HG03571 (cell line): Measurements from ENCODE around the gene SH3BP5.

ENCODE experiments used
- ATAC-seq: cut with Tn5 transposase; IDR thresholded peaks from one replicate; pipeline ENCODE4 v1.9.1; 2021; ENCODE audit not compliant: unreplicated experiment

The SH3BP5 gene

DNA sequence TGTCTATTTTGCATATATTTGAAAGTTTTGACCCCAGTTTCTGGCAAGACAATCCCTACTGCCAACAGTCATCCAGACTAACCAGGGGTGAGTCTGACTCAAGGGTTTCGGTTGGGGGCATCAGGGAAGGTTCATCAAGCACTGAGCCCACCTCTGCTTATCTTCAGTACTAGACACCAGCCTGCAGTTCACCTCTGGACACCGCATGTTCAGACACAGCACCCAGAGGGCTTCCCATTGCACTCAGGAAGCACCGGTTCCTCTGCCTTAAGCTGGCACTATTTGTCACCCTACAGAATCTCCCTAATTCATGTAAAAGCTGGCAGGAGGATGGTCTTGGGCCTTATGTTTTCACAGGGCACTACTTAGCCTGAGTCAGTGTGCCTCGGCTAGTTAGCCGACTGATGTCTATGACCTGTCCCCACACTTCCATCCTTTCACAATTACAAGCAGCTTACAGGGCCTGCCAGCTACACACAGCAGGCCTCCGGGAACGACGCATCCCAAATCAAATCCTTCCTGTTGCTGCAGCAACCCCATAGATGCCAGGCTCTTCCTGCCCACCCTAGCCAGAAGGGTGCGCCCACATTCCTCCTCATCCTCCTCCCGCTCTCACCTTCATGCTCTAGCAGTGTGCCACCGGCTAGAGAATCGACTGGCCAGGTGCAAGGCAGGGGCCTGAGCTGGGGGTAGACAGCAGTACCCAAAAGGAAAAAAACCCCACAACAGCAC lies 52.5 kb downstream of the SH3BP5 start:
- no peak for ATAC-seq

DNA sequence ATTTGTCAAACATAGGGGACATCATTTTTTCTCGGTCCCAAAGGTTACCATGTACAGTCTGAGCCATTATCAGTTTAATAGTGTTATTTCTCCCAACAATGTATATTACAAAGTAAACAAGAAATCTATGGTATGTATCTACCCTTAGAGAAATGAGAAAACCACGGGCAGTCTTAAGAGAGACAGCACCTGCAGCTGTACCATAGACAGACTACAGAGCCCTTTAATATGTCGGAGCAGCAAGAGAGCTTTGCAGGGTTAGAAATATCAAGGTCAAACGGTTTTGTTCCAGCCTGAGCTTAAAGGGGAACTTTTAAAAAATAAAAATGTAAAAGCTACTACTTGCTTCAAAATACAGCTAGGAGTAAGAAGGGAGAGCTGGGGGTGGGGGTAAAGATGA lies 53.2 kb downstream of the SH3BP5 start:
- ATAC-seq, result no peak

GRCh38 chr3:15277861-15278500 lies 54.4 kb downstream of the SH3BP5 start:
- ATAC-seq, result no peak

DNA sequence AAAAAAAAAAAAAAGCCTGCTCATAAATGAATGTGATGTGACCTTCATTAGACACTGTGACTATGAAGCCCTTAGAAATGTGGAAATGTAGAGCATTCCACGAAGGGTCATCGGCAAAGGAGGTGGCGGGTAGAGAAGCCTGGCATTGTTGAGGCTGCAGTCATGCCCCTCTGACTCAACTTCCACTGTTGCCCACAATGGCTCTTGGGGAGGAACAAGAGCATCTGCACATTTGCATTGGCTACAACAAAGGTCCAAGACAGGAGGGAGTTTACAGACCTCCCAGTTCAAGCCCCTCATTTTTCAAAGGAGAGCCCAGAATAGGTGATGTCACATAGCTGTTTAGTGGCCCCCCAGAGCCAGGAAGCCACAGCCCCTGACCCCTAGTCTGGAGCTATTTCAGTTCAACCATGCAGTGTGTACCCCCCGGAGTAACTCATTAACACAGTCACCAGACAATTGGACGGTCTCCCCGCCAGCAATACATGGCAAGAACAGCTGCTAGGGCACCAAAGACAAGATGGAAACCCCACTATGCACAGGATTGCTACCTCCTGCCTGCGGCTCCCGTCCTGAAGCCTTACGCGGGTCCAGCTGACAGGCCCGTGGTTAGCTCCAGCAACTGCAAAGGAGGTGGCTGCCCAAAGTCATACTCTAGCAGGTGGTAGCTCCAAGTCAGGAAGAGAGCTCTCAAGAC lies 56.2 kb downstream of the SH3BP5 start:
- no peak for ATAC-seq

- no peak for ATAC-seq
These were observed 59.2 kb downstream of the SH3BP5 start for GRCh38 chr3:15273227-15273626.

- no peak for ATAC-seq
These were observed 59.8 kb downstream of the SH3BP5 start for GRCh38 chr3:15272426-15273196.

DNA sequence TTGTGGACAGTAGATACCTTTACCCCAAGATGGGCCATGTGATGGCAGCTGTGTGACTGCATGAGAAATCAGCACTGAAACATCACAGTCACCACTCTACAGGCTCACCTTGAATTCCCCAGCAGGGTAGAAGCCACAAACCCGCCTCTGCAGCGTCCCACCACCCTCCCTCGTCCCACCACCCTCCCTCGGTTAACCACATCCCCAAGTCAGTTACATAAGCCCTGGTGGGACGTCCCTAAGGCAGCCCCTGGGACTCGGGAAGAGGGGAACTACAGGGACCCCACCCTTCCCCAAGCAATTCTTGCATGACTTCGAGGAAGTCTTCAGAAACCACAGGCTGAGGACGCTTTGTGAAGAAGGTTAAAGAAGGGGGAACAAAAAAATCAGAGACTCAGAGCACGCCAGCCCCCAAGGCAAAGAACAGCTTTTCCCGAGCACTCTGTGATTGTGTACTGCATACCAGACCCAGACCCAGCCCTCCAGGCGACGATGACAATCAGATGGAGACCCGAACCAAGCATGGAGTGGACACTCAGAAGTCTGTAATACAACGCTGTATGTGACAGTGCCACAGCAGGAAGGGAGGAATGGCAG lies 60.5 kb downstream of the SH3BP5 start:
- peak; percentile 56 for ATAC-seq

- ATAC-seq, result no peak
These were observed 61.4 kb downstream of the SH3BP5 start for GRCh38 chr3:15271030-15271429.

GRCh38 chr3:15269091-15269989 lies 63.0 kb downstream of the SH3BP5 start:
- ATAC-seq, result peak; percentile 47

- ATAC-seq, result peak; percentile 44
These were observed 64.3 kb downstream of the SH3BP5 start for GRCh38 chr3:15268033-15268631.

DNA sequence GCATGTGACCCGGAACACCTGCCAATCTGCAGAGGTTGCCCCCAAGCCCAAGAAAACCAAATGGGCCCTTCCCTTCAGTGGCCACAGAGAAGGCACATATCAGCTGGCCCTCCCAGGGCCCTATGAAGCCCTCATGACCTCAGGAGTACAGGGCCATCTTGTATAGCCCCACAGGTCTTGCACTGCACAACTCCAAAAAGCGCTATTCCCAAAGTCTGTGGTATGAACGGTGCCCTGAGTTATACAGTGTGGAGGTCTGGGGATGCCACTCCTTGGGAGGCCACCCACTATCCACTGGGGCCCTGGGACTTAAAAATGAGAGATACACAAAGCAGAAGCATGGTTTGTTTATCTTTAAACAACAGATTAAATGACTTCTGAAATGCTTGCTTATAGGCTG lies 64.9 kb downstream of the SH3BP5 start:
- ATAC-seq, result no peak

DNA sequence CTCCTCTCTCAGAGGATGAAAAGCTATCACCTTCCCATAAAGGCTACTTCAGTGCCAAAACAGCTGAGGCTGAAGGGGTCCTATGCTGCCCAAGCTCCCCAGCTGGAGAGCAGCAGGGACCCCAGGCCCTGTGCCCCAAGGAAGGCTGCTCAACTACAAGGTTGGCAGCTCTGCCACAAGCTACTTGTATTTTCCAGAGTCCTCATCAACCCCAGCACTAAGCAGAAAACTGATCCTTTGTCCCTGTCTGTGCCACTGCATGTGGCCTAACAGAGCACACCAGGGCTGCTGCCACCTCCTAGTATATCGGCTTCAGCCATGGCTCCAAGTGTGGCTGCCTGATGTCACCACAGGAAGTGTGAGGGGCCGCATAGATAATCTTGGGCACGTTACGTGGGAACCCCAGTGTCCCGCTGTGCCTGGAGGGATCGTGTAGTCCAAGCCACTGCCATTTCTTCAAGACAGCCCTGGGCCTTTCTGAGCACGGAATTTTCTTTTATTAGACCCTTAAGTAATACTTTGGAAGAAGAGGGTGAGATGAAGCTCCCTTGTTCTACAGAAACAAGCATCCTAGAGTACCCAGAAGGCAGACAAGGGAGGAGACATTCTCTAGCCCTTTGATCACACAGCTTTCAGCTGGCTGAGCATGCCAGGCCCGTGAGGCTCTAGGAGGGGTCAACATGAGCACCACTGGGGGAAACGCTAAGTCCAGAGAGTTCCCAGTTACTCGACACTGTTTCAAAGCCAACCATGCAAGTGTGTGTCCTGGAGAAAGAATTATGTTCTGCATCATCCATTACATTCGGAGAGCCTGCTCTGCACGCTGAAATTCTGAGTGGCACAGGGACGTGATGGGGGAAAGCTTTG lies 65.6 kb downstream of the SH3BP5 start:
- ATAC-seq, result no peak

DNA sequence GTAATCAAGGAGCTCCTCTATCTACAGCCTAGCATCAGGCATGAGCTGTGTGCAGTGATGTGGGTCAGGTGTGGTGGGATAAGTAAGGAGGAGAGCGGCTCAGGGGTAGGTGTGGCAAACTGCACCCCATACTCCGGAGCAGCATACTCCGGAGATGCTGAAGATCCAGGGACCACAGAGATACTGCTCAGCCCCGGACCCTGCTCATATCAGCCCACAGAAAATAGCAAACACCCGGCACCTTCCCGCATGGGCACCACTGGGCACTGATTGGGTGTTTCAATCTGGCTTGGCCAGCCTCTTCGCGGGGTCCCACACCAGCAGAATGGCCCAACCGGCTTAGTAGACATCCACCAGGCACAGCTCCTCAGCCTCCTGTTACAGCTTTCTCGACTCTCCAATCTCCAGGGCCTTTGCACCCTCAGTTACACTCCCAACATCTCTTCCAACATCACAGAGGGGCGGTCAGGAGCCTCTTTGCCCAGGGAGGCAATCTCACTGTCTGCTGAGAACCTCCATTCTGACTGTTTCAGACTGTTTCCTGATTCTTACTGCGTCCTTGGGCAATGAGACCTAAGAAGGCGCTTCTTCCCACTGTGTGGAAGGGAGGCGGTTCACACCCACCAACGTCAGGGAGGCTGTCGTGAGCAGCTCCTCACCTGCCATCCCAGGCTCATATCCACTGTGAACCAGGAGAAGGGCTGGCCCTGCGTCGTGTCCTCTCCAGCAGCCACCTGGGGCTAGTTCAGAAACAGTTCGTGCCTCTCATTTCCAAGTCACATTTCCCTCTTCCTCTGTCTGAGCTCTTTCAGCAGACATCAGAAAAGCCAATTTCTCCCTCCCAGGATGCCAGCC lies 66.5 kb downstream of the SH3BP5 start:
- no peak for ATAC-seq

- ATAC-seq, result no peak
These were observed 67.9 kb downstream of the SH3BP5 start for GRCh38 chr3:15264486-15264885.

- no peak for ATAC-seq
These were observed 68.5 kb downstream of the SH3BP5 start for GRCh38 chr3:15263926-15264325.

DNA sequence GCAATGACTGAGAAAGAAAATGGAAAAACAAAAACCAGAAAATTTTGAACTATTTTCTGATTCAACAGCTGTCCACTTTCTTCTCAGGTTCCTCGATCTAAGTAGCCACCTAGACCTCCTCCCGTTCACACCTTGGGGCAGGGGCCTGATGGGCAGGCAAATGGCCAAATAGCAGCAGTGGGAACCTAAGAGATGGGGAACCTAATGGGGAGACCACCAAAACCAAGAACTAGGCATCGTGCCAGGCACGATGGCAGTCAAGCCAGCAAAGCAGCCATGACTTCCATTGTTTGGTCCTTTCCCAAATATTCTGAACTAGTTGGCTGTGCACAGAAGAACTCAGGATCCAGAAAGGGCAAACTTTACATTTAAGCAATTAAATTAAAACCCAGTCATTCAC lies 69.3 kb downstream of the SH3BP5 start:
- no peak for ATAC-seq

DNA sequence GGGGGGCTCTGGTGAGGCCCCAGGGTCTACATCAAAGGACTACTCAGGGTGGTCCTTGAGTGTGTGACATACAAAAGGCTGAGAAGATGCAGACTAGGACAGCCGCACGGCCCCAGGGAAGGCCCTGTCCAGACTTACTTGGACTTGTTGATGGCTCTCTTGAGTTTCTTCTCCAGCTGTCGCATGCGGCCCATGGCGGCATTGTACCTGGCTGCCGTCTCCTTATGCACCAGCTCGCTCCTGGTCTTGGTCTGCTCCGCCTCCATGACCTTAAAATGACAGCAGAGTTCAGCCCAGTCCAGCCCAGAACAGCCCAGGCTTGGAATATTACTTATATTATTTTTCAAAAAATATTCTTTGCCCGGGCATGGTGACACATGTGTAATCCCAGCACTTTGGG lies 70.4 kb downstream of the SH3BP5 start:
- no peak for ATAC-seq

DNA sequence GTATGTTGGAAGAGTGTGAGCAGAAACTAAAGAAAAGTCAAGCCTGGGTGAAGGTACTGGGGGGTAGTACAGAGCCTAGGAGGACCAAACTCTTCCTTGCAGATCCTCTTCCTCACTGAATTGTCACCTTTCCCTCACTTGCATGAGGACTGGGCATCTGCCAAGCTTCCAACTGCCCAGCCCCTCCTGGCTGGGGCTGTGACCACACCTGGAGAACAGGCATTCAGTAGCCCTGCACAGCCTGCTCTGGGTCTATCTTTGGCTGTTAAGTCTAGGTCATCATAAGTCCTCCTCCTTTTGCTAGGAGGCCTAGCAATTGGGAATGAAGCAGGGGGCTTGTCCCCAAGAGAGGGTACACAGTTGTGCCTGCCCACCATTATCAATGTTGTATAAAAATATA lies 71.1 kb downstream of the SH3BP5 start:
- no peak for ATAC-seq
